ENCODE measurements around the gene PPP1R11. TPM values are rescaled to one million over a fixed set of nuclear protein-coding genes. Genes with fewer than 3 reads are reported as not detected.

The PPP1R11 gene
- total RNA-seq, 2 donors from 2014 or later, result 18.9 to 34.3 TPM

DNA sequence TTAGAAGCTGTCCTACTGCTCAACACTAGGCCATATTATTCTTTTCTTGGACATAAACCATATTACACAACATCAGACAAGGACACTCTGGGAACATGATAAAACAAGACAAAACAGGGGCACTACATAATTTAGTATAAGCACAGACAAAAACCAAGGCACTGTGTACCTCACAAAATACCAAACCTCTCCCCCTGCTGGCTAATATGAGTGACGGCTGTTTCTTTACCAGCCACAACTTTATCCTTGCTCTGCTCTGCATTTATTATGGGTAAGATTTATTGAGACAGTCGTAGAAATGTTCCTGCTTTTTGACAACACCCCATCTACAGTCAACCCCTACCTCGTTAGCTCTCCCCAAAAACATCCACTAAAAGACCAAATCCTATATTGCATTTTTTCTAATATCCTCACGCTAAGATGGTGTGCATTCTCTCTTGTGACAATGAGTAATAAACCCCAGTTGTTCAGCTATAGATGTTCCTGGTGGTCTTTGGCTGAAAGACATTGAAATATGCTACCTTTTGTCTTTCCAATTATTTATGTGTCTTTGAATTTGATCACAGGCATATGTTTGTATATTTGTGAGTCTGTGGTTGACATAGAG is 29.7 kb upstream of the PPP1R11 start:
- H3K4me3 ChIP-seq, result no peak overlapping the region
- ATAC-seq, result peak; percentile 33
- H3K27me3 ChIP-seq, result no peaks in the 10 kb centered on the region
- H3K36me3 ChIP-seq (replicated peaks in 1 of 2; ENCODE audit: insufficient read depth in 1 of 2, low read depth in 2 of 2), result no peaks in the 10 kb centered on the region
- no peak for DNase-seq
- intact Hi-C loops (cut with DNase I), result no loop called here
- no peaks in the 10 kb centered on the region for H3K9me3 ChIP-seq
- TF ChIP-seq, protein P1, sequence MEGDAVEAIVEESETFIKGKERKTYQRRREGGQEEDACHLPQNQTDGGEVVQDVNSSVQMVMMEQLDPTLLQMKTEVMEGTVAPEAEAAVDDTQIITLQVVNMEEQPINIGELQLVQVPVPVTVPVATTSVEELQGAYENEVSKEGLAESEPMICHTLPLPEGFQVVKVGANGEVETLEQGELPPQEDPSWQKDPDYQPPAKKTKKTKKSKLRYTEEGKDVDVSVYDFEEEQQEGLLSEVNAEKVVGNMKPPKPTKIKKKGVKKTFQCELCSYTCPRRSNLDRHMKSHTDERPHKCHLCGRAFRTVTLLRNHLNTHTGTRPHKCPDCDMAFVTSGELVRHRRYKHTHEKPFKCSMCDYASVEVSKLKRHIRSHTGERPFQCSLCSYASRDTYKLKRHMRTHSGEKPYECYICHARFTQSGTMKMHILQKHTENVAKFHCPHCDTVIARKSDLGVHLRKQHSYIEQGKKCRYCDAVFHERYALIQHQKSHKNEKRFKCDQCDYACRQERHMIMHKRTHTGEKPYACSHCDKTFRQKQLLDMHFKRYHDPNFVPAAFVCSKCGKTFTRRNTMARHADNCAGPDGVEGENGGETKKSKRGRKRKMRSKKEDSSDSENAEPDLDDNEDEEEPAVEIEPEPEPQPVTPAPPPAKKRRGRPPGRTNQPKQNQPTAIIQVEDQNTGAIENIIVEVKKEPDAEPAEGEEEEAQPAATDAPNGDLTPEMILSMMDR (IDR thresholded peaks at IDR 0.05), result peak in 6 of 7 experiments; percentile 14 to 39 (median 32)
- no peak for TF ChIP-seq POLR2A (IDR thresholded peaks at IDR 0.05)
- WGBS, 2 donors, result 46 to 48% methylated on average over 4 of the region's 4 CpGs
- H3K27ac ChIP-seq, result no peak overlapping the region
- no peaks in the 10 kb centered on the region for H3K4me1 ChIP-seq

- 68 to 83% methylated on average over 6 of the region's 6 CpGs for WGBS, 2 donors
- no peak overlapping the region for H3K4me3 ChIP-seq
- ATAC-seq, result no peak
- no peaks in the 10 kb centered on the region for H3K9me3 ChIP-seq
- no peak for TF ChIP-seq POLR2A (IDR thresholded peaks at IDR 0.05)
- TF ChIP-seq, protein P1 (IDR thresholded peaks at IDR 0.05), result no peak
- no peaks in the 10 kb centered on the region for H3K27me3 ChIP-seq
- intact Hi-C loops (cut with DNase I), result no loop called here
- DNase-seq, result no peak
- H3K4me1 ChIP-seq, result peaks cover 3% of the 10 kb centered on the region
- H3K36me3 ChIP-seq (replicated peaks in 1 of 2; ENCODE audit: insufficient read depth in 1 of 2, low read depth in 2 of 2), result no peaks in the 10 kb centered on the region
- H3K27ac ChIP-seq, result no peak overlapping the region
Observed at GRCh38 chr6:30041221-30041620, 25.8 kb upstream of the PPP1R11 start.

- Histone ChIP-seq H3K4me1 (peaks cover 3% of the 10 kb centered on the region), H3K27ac (no peak overlapping the region), H3K36me3 (replicated peaks in 1 of 2; ENCODE audit: insufficient read depth in 1 of 2, low read depth in 2 of 2) (no peaks in the 10 kb centered on the region), H3K27me3 (no peaks in the 10 kb centered on the region), H3K4me3 (no peak overlapping the region), H3K9me3 (no peaks in the 10 kb centered on the region)
- WGBS, 2 donors, result 62 to 63% methylated on average over 4 of the region's 4 CpGs
- no peak for TF ChIP-seq POLR2A (IDR thresholded peaks at IDR 0.05)
- TF ChIP-seq, protein P1 (IDR thresholded peaks at IDR 0.05), result no peak
- intact Hi-C loops (cut with DNase I), result no loop called here
- no peak for ATAC-seq
- no peak for DNase-seq
Observed at GRCh38 chr6:30041821-30042220, 25.2 kb upstream of the PPP1R11 start.

DNA sequence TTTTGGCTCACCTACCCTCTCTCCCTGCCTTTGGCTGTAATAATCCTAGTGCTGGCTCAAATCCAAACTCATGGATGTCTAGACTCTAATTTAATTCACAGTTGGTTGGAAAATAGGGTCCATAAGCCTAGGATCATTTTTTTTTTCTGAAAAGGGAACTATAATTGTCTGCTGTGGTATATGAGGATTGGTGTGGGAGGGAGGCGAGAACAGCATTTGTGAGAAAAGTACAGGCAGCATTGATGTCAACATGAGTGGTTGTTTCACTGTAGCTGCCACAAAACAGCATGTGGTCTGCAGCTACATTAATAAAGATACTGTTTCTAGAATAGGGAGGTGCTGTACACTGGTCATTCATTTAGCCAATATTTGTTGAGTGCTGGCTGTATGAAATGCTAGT is 24.5 kb upstream of the PPP1R11 start:
- no peak overlapping the region for H3K4me3 ChIP-seq
- 95 to 100% methylated on average over 1 of the region's 1 CpG for WGBS, 2 donors
- H3K27ac ChIP-seq, result no peak overlapping the region
- DNase-seq (no peak), ATAC-seq (no peak)
- no peaks in the 10 kb centered on the region for H3K27me3 ChIP-seq
- no peaks in the 10 kb centered on the region for H3K36me3 ChIP-seq (replicated peaks in 1 of 2; ENCODE audit: insufficient read depth in 1 of 2, low read depth in 2 of 2)
- no peak for TF ChIP-seq POLR2A (IDR thresholded peaks at IDR 0.05)
- TF ChIP-seq, protein P1 (IDR thresholded peaks at IDR 0.05), result no peak
- intact Hi-C loops (cut with DNase I), result no loop called here
- peaks cover 3% of the 10 kb centered on the region for H3K4me1 ChIP-seq
- no peaks in the 10 kb centered on the region for H3K9me3 ChIP-seq

DNA sequence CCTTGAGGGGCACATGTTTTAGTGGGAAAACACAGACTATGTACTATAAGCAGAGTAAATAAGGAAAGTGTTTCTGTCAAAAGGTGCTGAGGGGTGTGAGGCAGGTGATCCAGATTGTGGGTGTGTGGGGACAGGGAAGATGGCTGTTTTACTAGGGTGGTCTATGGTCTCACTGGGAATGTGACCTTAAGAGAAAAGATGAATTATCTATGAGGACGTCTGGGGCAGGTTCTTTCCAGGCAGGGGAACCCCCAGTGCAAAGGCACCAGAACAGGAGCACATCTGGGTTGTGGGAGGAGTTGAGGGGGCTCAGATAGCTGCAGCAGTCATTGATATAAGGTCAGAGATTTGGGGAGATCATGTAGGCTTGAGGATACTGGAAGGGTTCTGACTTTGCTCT is 24.1 kb upstream of the PPP1R11 start:
- no peaks in the 10 kb centered on the region for H3K27me3 ChIP-seq
- WGBS, 2 donors, result 11 to 21% methylated on average over 1 of the region's 1 CpG
- no peaks in the 10 kb centered on the region for H3K36me3 ChIP-seq (replicated peaks in 1 of 2; ENCODE audit: insufficient read depth in 1 of 2, low read depth in 2 of 2)
- no peak overlapping the region for H3K27ac ChIP-seq
- no peak for TF ChIP-seq POLR2A (IDR thresholded peaks at IDR 0.05)
- TF ChIP-seq, protein P1 (IDR thresholded peaks at IDR 0.05), result no peak
- DNase-seq (no peak), ATAC-seq (no peak)
- H3K4me1 ChIP-seq, result peaks cover 3% of the 10 kb centered on the region
- intact Hi-C loops (cut with DNase I), result no loop called here
- no peak overlapping the region for H3K4me3 ChIP-seq
- no peaks in the 10 kb centered on the region for H3K9me3 ChIP-seq

All from body of pancreas (tissue), 4 donors.